Liver (tissue), 9 donors: ENCODE data around the gene HPCAL1. TPM values are rescaled to one million over a fixed set of nuclear protein-coding genes. Genes with fewer than 3 reads are reported as not detected.

Source experiments
- DNase-seq: peaks from one replicate; pipeline ENCODE4 v3.0.0-alpha.2; 2017; ENCODE audit warnings: low spot score
- H3K27ac ChIP-seq, 2 donors: one replicate each; pipeline ENCODE4 v1.7.0; 2013; ENCODE audit warnings: inconsistent platforms in 2 of 2, low read length in 2 of 2, control low read depth in 1 of 2, low read depth in 1 of 2, mild to moderate bottlenecking in 1 of 2
- H3K27me3 ChIP-seq, 4 donors: one replicate each; pipeline versions ENCODE4 v1.6.1 to v1.7.0; 2013; ENCODE audit warnings: low read length in 3 of 4, inconsistent platforms in 1 of 4, mild to moderate bottlenecking in 1 of 4, moderate library complexity in 1 of 4; ENCODE audit not compliant: control insufficient read depth in 4 of 4, insufficient read depth in 4 of 4
- H3K36me3 ChIP-seq, 4 donors: one replicate each; pipeline versions ENCODE4 v1.6.1 to v1.7.0; 2013; ENCODE audit warnings: low read length in 3 of 4, mild to moderate bottlenecking in 3 of 4, low read depth in 1 of 4, moderate library complexity in 1 of 4; ENCODE audit not compliant: control insufficient read depth in 4 of 4, insufficient read depth in 3 of 4
- H3K4me1 ChIP-seq, 4 donors: one replicate each; pipeline versions ENCODE4 v1.6.1 to v1.7.0; 2013; ENCODE audit warnings: low read length in 3 of 4, mild to moderate bottlenecking in 3 of 4, moderate library complexity in 1 of 4; ENCODE audit not compliant: control insufficient read depth in 4 of 4, insufficient read depth in 4 of 4
- H3K4me3 ChIP-seq, 3 donors: one replicate each; pipeline versions ENCODE4 v1.6.1 to v1.7.0; 2013; ENCODE audit warnings: low read length in 3 of 3, control low read depth in 1 of 3, low read depth in 1 of 3, mild to moderate bottlenecking in 1 of 3
- H3K9ac ChIP-seq, 2 donors: one replicate each; pipeline ENCODE4 v1.7.0; 2013; ENCODE audit warnings: low read length in 2 of 2, mild to moderate bottlenecking in 2 of 2, moderate library complexity in 2 of 2, control low read depth in 1 of 2, low read depth in 1 of 2
- H3K9me3 ChIP-seq, 4 donors: one replicate each; pipeline versions ENCODE4 v1.6.1 to v1.7.0; 2013; ENCODE audit warnings: low read length in 3 of 4; ENCODE audit not compliant: control insufficient read depth in 4 of 4
- ATF3 ChIP-seq: IDR thresholded peaks from 2 replicates; pipeline ENCODE4 v1.6.1; 2016; ENCODE audit warnings: antibody characterized with exemption
- CTCF ChIP-seq: fragments of 150-350 bp; IDR thresholded peaks from 2 replicates; pipeline ENCODE4 v1.5.1; 2017; ENCODE audit warnings: improper control_type of control experiment, low read depth, low read length; ENCODE audit not compliant: missing input control
- EGR1 ChIP-seq, 2 donors: IDR thresholded peaks; 2 replicates each; pipeline ENCODE4 v1.6.1; 2016 to 2018; ENCODE audit warnings: antibody characterized with exemption in 2 of 2, low read depth in 2 of 2
- FOXA1 ChIP-seq: IDR thresholded peaks from 2 replicates; pipeline ENCODE4 v1.6.1; 2016; ENCODE audit warnings: antibody characterized with exemption
- FOXA2 ChIP-seq: IDR thresholded peaks from 2 replicates; pipeline ENCODE4 v1.6.1; 2016; ENCODE audit warnings: antibody characterized with exemption
- GABPA ChIP-seq, 2 donors: IDR thresholded peaks in 1 of 2; conservative IDR thresholded peaks in 1 of 2; 2 replicates each; pipeline ENCODE4 v1.6.1; 2016; ENCODE audit warnings: antibody characterized with exemption in 2 of 2, mild to moderate bottlenecking in 1 of 2, moderate library complexity in 1 of 2
- HNF4A ChIP-seq, 2 donors: conservative IDR thresholded peaks; 2 replicates each; pipeline ENCODE4 v1.6.1; 2016; ENCODE audit warnings: antibody characterized with exemption in 2 of 2, mild to moderate bottlenecking in 2 of 2
- HNF4G ChIP-seq: IDR thresholded peaks from 2 replicates; pipeline ENCODE4 v1.6.1; 2016; ENCODE audit warnings: antibody characterized with exemption
- JUND ChIP-seq, 2 donors: IDR thresholded peaks; 2 replicates each; pipeline ENCODE4 v1.6.1; 2016; ENCODE audit warnings: antibody characterized with exemption in 2 of 2
- MAX ChIP-seq: IDR thresholded peaks from 2 replicates; pipeline ENCODE4 v1.6.1; 2016; ENCODE audit warnings: antibody characterized with exemption
- NR2F2 ChIP-seq: IDR thresholded peaks from 2 replicates; pipeline ENCODE4 v1.6.1; 2016; ENCODE audit warnings: antibody characterized with exemption
- RAD21 ChIP-seq, 2 donors: IDR thresholded peaks; 2 replicates each; pipeline ENCODE4 v1.6.1; 2016; ENCODE audit warnings: antibody characterized with exemption in 2 of 2, mild to moderate bottlenecking in 2 of 2
- REST ChIP-seq: IDR thresholded peaks from 2 replicates; pipeline ENCODE4 v1.6.1; 2016; ENCODE audit warnings: antibody characterized with exemption, mild to moderate bottlenecking
- RXRA ChIP-seq, 2 donors: IDR thresholded peaks; 2 replicates each; pipeline ENCODE4 v1.6.1; 2017 to 2018; ENCODE audit warnings: antibody characterized with exemption in 2 of 2, mild to moderate bottlenecking in 1 of 2
- SP1 ChIP-seq: IDR thresholded peaks from 2 replicates; pipeline ENCODE4 v1.6.1; 2018; ENCODE audit warnings: antibody characterized with exemption, mild to moderate bottlenecking
- TAF1 ChIP-seq: conservative IDR thresholded peaks from 2 replicates; pipeline ENCODE4 v1.6.1; 2016; ENCODE audit warnings: antibody characterized with exemption, mild to moderate bottlenecking
- YY1 ChIP-seq: IDR thresholded peaks from 2 replicates; pipeline ENCODE4 v1.6.1; 2016; ENCODE audit warnings: antibody characterized with exemption, mild to moderate bottlenecking
- ZBTB33 ChIP-seq: IDR thresholded peaks from 2 replicates; pipeline ENCODE4 v1.6.1; 2016; ENCODE audit warnings: antibody characterized with exemption
- WGBS: extraction: QIAGEN DNeasy Blood & Tissue Kit; methylation state at CpG from one replicate; pipeline ENCODE4 v1.1.7; 2013; 5-methylcytosine and 5-hydroxymethylcytosine counted together
- polyA plus RNA-seq, 2 donors: library from polyadenylated mRNA; stranded (reverse) in 1 of 2; unstranded in 1 of 2; fragments of 200-250 nt in 1 of 2; fragments of >200 nt in 1 of 2; fragmentation: Nextera tagmentation in 1 of 2; extraction: Ambion mirVana in 1 of 2; gene quantifications; one replicate each; pipeline versions ENCODE4 v1.2.1 to v1.2.3, GENCODE V29; 2013 to 2015
- total RNA-seq, 2 donors: library from RNA; depleted of rRNA; stranded (reverse); fragments of >200 nt; gene quantifications; one replicate each; pipeline ENCODE4 v1.2.3, GENCODE V29; 2014
- donor health status: healthy.
- donor health status: healthy.
- donor health status: healthy.
- donor health status: healthy.
- donor health status: healthy.

The HPCAL1 gene
- total and polyA plus RNA-seq, 4 donors: 17.3 to 27.9 (median 22.9) TPM

GRCh38 chr2:10347562-10347948 lies 44.9 kb downstream of the HPCAL1 start:
- WGBS: 44% methylated on average over 7 of the region's 7 CpGs
- no peak for DNase-seq
- no peak overlapping the region for H3K9ac ChIP-seq
- H3K4me3 ChIP-seq: no peak overlapping the region
- peak overlapping the region in 1 of 2 donors; percentile 37 for H3K27ac ChIP-seq
- H3K9me3 ChIP-seq: no peaks in the 10 kb centered on the region
- H3K27me3 ChIP-seq: no peaks in the 10 kb centered on the region
- no peak for TF ChIP-seq RXRA (IDR thresholded peaks at IDR 0.05)
- TF ChIP-seq ZBTB33: no peak
- TF ChIP-seq SP1: peak; percentile 9
- peaks cover 10 to 36% (median 19%) of the 10 kb centered on the region in 4 donors for H3K4me1 ChIP-seq
- no peaks in the 10 kb centered on the region for H3K36me3 ChIP-seq

- no peaks in the 10 kb centered on the region for H3K27me3 ChIP-seq
- 66% methylated on average over 7 of the region's 7 CpGs for WGBS
- TF ChIP-seq ZBTB33: no peak
- no peak for TF ChIP-seq EGR1 (IDR thresholded peaks at IDR 0.05; ENCODE audit: low read depth in 2 of 2)
- TF ChIP-seq RXRA (IDR thresholded peaks at IDR 0.05): no peak
- TF ChIP-seq HNF4G: no peak
- no peak for TF ChIP-seq YY1
- no peak for TF ChIP-seq MAX
- no peak for TF ChIP-seq NR2F2
- no peak for TF ChIP-seq CTCF
- no peak for TF ChIP-seq SP1
- TF ChIP-seq HNF4A (conservative IDR thresholded peaks at IDR 0.05): no peak
- no peak for TF ChIP-seq GABPA (IDR thresholded peaks at IDR 0.05 in 1 of 2, conservative IDR thresholded peaks at IDR 0.05 in 1 of 2)
- no peak for TF ChIP-seq REST
- TF ChIP-seq TAF1: no peak
- TF ChIP-seq ATF3: no peak
- no peak for TF ChIP-seq JUND (IDR thresholded peaks at IDR 0.05)
- no peak for TF ChIP-seq FOXA2
- no peak for TF ChIP-seq RAD21 (IDR thresholded peaks at IDR 0.05)
- TF ChIP-seq FOXA1: no peak
- DNase-seq: no peak
- no peak overlapping the region for H3K4me3 ChIP-seq
- peaks cover 10 to 31% (median 17%) of the 10 kb centered on the region in 4 donors for H3K4me1 ChIP-seq
- H3K9ac ChIP-seq: no peak overlapping the region
- no peaks in the 10 kb centered on the region for H3K36me3 ChIP-seq
- H3K27ac ChIP-seq: no peak overlapping the region
- no peaks in the 10 kb centered on the region for H3K9me3 ChIP-seq
Measured at GRCh38 chr2:10348891-10349290, 46.2 kb downstream of the HPCAL1 start.
